GM19468 (cell line): Measurements from ENCODE around the gene GON7.
"Not testable (repeated sequence)": the region's sequence is repeated elsewhere in the genome, so short reads cannot be mapped to it uniquely, and the experiment has no call there.

ENCODE experiments used
- ATAC-seq: cut with Tn5 transposase; IDR thresholded peaks from one replicate; pipeline ENCODE4 v1.9.1; 2021; ENCODE audit warnings: mild to moderate bottlenecking, moderate library complexity, moderate number of reproducible peaks; ENCODE audit not compliant: unreplicated experiment; ENCODE audit errors: extremely low read depth

GON7 gene, protein sequence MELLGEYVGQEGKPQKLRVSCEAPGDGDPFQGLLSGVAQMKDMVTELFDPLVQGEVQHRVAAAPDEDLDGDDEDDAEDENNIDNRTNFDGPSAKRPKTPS

DNA sequence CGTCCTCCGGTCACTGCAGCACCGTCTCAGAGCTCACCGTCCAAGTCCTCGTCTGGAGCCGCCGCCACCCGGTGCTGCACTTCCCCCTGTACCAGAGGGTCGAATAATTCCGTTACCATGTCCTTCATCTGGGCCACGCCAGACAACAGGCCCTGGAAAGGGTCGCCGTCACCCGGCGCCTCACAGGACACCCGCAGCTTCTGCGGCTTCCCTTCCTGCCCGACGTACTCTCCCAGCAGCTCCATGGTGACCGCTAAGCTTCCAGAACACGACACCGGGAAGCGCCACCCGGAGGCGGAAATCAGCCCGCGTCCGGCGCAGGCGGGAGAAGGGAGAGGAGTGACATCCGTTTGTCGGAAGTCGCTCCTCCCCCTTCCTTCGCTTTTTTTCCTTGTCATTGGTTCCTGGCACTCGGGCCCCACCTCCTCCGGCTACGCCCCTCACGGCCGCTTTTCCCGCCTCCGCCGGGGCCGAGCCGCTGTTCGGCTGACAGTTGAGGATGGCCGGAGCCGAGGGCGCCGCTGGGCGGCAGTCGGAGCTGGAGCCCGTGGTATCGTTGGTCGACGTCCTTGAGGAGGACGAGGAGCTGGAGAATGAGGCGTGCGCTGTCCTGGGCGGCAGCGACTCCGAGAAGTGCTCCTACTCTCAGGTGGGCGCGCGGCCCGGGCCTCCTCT is at the start of gene GON7, which contains the start of gene UBR7:
GON7 (minus strand) TSS at position 273 of the 675 bp plus-strand sequence; CDS start at position 245, 28 bp downstream.
UBR7 (plus strand) TSS at position 464 of the 675 bp plus-strand sequence; CDS start at position 500, 36 bp downstream.
- peak; percentile 91 for ATAC-seq

DNA sequence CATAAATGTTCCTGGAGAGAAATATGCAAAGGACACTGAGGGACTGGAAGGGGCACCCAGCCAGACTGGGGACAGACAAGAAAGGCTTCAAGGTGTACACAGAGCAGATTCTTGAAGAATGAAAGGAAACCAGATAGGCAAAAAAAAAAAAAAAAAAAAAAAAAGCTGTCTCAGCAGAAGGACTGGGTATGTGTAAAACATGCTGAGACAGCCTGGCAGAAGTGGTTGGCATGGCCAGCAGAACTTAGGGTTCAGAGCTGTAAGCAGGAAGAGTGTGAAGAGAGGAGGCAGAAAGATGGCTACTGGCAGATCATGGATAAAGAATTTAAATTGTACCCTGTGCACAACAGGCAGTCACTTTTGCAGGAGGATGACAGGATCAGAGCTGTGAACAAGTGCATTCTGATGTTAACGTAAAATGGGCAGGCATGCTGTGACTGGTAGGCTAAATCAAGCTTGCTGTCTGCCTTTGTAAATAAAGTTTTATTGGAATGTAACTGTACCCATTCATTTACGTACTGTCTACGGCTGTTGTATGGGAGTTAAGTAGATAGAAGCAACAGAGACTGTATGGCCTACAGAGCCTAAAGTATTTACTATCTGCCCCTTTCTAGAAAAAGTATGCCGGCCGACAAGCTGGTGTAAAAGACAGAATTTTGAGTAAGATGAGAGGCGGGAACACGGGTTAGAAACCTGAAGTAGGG is 42.4 kb upstream of the GON7 start:
- ATAC-seq: no peak

DNA sequence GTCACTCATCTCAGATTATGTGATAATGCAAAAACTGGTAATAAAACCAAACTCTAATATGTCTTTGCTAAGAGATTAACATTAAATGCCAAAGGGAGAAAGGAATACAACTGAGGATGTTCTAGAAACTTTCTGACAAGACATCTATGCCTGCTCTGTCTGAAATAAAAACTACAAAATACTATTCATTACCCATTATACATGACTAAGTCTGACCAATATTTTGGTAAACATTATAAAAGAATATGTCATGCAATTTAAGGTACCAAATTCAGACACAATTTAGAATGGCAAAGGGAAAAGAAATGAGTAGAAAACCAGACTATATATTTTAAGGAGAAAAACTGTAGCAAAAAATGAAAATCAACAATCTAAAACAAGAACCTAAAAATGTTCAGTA is 39.7 kb upstream of the GON7 start:
- ATAC-seq: no peak

DNA sequence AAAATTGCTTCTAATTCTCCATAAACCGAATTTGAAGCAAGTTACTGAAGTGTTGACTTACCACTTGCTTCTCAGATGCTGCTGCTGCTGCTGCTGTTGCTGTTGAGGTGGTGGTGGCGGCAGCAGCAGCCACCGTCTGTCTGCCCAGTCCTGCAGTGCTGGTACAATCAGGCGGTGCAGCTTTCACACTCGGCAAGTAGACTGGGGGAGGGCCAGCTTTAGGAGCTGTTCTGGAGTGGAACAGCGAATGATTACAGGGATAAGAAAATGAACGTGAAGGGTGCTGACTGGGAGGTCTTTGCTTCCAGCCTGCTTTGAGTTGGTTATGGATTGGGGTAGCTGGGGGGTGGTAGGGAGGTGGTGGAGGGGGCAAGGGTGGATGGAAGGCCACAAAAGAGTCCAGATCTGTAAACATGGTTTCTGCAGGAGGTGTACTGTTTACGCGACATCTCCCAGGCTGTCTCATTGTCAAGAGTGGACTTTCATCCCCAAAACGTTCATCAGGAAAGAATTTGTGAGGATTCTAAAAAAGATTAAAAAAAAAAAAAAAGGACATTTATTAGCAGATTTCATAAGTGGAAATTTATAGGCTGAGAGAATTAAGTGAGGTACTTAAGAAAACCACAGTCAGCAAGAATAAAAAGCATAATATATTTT is 39.0 kb upstream of the GON7 start:
- ATAC-seq: no peak

DNA sequence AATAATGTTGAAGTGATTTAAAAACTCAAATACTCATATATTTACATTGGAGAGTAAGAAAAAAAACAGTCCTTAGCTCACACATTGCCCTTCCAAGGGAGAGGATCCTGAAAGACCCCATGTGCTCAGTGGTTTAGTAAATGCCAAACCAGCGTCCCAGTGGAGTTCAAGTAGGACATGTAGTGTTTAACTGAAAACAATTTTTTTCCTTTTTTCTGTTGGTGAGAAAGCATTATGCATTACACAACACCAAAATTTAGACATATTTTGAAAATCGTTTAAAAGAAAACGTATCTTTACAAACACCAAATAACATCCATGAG is 33.8 kb upstream of the GON7 start:
- no peak for ATAC-seq

DNA sequence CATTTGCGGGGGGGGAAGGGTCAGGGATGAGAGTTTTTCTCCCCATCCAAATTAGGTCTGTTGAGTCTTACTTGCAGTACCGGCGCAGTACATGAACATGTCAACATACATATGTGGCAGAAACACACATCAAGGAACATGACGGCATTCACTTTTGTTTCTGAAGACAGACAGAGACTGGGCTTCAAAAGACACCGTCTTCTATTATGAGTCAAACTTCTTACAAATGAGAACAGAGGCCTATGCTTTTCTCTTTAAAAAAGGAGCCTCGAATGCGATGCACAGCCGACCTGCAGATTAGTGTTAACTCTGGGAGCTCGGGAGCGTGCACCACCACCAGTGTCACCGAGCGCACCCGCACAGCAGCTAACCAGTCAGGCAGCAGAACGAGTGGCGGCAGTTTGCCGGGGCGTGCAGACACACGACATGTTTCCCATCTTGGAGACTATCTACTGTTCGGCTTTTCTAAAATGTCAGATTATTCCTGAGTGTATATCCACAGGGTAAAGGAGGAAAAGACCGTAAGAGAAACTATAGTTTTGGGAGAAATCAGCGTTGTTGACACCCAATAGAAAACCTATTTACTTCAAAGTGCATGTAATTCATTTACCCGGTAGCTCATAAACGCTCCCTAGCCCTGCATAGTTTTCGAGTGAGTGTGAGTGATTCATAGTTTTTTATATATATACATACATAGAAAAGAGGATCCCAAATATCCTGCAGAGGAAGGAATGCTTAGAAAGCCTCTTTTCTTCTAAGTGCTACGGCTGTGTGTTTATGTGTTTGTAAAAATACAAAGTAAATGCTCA is 33.2 kb upstream of the GON7 start:
- ATAC-seq: no peak

DNA sequence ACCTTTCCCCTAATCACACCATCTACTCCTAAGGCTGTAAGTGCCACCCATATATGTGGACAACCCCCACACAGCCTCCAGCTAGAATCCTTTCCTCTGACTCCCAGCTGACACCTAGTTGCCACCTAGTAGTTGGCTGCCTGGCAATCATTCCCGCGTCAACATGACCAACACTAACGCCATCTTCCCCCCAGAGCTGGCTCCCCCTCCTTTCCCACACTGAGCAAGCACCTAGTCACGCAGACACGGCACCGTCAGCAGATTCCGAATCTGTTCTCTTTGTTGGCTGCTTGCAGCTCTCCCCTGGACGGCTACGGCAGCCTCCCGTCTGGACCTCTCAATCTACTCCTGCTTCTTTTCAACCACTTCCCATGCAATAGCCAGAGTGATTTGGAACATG is 27.9 kb upstream of the GON7 start:
- no peak for ATAC-seq

DNA sequence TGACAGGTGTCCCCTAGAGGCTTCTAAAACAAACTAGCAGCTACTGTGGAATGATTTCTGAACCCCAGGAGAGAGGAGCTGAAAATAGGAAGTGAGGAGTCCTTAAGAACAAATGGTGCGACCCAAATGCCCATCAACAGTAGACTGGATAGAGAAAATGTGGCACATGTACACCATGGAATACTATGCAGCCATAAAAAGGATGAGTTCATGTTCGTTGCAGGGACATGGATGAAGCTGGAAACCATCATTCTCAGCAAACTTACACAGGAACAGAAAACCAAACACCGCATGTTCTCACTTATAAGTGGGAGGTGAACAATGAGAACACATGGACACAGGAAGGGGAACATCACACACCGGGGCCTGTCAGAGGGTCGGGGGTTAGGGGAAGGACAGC is 26.2 kb upstream of the GON7 start:
- ATAC-seq: not testable (repeated sequence)

DNA sequence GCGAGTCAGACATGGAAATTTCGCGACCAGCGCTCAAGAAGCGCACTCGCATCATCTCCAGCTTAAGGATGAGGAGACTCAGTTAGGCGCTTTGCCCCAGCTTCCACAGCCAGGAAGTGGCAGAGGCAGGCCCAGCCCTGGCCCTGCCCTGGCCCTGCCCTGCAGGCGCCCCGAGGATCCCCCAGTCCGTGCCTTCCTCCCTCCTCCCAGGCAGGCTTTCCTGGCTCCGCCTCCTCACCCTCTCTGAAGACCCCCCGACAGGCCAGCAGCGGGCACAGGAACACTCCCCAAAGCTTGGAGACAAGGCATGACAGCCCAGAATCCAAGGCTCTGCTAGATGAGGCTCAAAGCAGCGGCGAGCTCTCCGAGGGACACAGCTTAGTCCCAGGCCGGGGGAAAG is 25.3 kb upstream of the GON7 start:
- ATAC-seq: no peak

DNA sequence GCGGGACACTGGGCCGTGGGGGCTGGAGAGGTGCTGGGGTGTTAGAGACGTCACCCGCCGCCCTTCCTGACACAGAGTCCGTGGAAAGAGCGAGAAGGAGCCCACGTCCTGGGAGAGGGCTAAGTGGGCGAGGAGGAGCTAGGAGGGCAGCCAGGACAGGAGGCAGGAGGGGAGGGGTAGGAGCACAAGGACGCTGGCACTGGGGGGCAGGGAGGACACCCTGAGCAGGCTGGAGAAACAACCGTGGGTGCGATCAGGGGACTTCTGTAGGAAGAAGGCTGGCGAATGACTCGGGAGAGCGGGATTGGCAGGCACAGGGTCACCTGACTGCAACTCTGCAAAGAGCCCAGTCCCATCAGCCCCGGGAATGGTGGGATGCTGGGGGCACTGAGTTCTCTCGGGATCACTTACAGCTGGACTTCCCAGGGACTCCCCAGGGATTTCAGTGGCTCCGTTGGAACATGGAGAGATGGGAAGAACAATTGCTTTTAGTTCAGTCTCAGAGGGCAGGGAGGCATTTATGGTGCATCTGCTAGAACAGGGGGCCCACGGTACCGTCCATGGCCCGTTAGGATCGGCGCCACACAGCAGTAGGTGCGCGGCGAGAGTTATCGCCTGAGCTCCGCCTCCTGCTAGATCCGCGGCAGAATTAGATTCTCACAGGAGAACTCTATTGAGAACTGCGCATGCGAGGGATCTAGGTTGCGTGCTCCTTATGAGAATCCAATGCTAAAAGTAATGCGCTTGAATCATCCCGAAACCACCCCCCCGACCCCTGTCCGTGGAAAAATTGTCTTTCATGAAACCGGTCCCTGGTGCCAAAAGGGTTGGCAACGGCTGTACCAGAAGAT is 24.5 kb upstream of the GON7 start:
- ATAC-seq: no peak

DNA sequence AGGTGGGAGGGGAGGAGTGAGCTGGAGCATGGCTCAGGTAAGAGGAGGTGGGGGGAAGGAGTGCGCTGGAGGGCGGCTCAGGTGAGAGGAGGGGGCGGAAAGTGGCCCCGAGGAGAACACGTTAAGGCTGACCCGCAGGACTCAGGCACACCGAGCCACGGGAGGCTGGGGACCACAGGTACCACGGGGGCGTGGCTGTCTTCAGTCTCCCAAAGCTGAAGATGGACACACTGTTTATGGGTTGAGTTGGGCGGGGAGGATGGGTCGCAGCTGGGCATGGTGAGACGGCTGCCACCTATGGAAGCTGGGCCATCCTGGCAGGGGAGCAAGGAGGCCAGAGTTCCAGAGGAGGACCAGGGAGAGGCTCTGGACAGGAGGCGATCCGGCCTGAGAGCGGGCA is 23.7 kb upstream of the GON7 start:
- no peak for ATAC-seq

DNA sequence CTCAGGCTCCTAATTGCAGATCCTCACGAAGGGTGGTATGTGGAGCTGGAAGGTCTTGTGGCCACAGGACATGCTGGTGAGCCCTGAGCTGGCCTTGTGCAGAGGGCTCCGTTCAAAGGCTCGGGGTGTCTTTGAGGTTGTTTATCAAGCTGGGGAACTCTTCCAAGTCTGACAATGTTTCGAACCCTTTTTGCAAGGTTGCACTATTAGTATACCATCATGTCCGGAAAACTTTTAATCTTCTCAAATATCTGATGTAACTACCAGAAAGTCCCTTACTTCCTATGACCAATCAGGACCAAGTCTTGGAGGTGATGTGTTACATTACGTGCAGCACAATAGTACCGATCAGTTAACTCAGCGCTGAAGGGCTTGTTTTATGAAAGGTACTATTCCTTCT is 21.7 kb upstream of the GON7 start:
- ATAC-seq: no peak

DNA sequence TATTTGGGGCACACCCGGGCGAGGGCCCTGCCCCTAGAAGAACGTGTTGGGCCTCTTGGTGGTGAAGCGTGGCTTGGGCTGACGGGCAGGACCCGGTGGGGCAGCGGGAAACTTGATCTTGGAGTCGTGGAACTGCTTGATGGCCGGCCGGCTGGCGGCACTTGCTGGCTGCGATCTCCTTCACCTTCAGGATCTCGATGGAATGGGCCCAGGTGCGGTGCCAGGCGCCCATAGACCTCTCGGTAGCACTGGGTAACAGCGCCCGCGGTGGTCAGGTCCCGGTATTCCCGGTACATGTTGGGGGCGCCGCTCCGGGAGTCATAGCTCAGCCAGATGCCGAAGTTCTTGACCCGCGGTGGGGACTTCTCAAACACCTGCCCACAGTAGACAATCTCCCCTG is 16.7 kb upstream of the GON7 start:
- ATAC-seq: no peak

DNA sequence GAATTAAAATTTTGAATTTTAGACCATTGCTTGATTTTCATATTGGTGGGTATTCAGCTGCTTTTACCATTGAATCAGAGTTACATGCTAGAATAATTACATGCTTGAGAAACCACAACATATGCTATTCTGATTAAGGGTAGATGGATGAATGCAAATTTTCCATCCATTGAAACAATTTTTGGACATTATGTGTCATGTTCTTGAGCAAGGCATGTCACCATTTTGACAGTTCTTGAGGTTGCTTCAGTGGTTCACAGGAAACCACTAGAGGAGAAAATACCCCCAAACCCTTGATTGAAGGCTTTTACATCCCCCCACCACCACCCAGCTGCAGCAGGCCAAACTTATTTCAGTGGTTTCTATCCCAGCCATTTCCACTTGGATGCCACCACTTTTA is 13.6 kb upstream of the GON7 start:
- no peak for ATAC-seq

DNA sequence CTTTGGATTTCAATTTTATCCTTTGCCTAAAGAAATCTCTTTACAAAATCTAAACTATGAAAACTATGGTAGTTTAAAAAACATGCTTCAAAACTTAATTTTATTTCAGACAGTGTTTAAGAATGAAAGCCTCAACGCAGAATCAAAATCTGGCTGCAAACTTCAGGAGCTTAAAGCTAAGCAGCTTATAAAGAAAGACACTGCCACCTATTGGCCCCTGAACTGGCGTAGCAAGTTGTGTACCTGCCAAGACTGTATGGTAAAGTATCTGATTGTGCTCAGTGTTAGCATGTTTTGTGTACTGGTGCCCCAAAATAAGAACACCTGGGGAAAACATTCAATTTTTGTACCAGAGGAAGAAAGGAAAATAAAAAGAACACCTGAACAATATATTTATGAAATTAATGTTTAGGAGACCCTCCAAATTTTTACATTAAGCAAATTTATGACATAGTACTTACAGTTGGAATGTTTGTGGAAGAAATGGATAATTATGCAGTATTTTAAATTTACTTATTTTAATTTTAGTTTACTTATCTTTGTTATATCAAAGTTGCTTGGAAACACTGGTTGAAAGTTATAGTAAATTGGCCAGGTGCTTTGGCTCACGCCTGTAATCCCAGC is 12.3 kb upstream of the GON7 start:
- peak; percentile 52 for ATAC-seq

DNA sequence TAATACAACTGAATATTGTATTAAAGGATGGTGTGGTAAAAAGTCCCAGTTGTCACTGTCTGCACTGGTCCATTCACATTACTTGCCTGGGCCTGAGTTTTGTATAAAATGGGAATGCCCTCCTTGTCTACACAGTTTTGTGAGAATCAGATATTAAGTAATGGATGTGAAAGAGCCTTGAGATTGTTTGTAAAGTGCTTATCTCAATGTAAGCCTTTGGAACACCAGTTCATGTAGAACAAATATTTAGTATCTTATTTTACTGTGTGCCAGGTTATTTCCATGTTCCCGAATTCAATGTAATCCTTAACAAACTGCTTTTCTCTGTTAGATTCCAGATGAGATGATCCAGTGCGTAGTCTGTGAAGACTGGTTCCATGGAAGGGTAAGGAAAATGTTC is 7.7 kb upstream of the GON7 start:
- ATAC-seq: no peak

DNA sequence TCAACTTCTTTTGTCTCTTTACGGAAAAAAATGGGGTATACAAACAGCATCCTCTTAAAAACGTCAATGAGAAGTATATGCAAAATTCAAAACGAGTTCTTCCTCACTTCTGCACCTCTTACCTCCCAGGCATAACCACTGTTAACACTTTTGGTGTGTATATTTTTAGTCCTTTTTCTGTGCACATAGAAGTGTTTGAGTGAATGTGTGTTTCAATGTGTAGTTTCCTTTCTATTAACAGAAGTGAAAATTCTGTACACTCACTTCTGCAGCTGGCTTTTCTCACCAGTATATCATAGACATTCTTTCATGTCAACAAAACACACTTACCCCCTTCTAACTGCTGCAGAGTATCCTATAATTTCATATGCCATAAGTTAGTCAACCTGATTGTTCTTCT is 5.6 kb upstream of the GON7 start:
- ATAC-seq: peak; percentile 74

DNA sequence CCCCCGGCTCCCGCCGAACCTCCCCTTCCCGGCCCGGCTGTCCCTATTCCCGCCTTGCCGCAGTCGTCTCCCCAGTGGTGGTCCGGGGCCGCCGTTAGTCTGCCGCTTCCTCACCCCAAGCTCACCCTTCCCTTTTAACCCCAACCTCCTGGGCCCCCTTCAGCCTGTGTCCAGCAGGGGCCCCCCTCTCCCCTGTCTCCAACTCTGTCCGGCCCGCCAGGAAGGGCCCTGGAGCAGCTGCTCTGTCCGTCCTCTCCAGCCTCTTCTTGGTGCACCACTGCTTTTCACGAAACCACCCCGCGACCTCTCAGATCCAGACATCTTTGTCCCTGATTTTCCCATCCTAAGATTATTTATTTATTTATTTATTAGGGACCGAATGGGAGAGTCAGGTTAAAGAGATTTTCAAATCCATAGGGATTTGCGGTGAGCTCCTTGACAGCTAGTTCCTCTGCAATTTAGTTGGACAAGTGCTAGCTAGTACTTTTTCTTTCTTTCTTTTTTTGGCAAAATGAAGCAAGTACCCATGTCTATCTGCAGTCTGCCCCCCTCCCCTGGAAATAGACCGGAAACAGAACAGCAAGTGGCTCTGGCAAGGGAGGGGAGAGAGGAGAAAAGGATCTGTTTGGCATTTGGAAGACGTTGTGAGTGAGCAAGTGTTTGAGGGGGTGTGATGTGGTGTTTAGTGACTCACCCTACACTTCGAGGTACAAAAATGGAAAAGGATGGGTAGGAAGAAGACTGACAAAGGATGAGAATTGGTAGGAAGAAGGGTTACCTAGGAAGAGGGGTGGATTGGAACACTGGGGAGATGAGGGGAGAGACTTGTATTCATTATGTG is 823 bp upstream of the GON7 start:
- no peak for ATAC-seq
